Fibroblast of skin of scalp (primary cell): ENCODE results near the gene VRK1.
"Not testable (repeated sequence)": the region's sequence is repeated elsewhere in the genome, so short reads cannot be mapped to it uniquely, and the experiment has no call there.

Experiments used
- DNase-seq: peaks from one replicate; pipeline ENCODE4 v3.0.0-alpha.2; 2013

The VRK1 gene

DNA sequence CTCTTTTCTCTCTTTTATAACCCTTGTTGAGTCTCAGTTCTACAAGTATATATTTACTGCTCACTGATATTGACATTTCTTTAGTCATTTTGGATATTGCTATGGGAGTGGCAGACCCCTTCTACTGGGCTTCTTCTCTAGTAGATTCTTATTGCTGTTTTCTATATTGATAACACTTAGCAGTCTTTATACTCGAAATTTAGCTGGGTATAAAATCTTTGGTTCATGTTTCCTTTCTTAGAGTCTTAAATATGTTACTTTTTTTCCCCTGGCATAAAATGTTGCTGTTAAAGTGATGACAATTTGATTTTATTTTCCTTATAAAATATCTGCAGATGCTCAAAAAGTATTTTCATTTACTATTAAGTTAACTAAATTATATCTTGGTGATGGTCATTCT is 32.6 kb downstream of the VRK1 start:
- no peak for DNase-seq

- no peak for DNase-seq
Measured at GRCh38 chr14:96830946-96831345, 33.8 kb downstream of the VRK1 start.

DNA sequence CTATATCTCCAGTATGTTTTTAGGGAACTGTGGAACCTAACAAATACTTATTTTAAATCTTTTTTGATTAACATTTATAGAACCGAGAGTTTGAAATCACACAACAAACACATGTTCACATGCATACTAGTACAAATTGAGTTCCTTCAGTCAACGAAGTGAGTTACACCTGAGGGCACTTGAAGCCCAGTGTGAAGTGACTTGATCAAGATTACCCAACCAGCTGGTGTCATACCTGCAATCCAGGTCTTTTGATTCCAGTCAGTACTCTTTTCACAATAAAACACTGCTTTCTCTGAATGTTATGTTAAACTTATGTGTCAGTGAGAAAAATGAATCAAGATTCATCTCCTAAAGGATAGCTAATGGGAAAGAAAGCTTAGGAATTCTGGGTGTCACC is 35.2 kb downstream of the VRK1 start:
- no peak for DNase-seq

- no peak for DNase-seq
Measured at GRCh38 chr14:96838449-96838848, 41.3 kb downstream of the VRK1 start.

- no peak for DNase-seq
Measured at GRCh38 chr14:96839251-96839650, 42.1 kb downstream of the VRK1 start.

GRCh38 chr14:96843137-96843536 is 46.0 kb downstream of the VRK1 start:
- DNase-seq: no peak

DNA sequence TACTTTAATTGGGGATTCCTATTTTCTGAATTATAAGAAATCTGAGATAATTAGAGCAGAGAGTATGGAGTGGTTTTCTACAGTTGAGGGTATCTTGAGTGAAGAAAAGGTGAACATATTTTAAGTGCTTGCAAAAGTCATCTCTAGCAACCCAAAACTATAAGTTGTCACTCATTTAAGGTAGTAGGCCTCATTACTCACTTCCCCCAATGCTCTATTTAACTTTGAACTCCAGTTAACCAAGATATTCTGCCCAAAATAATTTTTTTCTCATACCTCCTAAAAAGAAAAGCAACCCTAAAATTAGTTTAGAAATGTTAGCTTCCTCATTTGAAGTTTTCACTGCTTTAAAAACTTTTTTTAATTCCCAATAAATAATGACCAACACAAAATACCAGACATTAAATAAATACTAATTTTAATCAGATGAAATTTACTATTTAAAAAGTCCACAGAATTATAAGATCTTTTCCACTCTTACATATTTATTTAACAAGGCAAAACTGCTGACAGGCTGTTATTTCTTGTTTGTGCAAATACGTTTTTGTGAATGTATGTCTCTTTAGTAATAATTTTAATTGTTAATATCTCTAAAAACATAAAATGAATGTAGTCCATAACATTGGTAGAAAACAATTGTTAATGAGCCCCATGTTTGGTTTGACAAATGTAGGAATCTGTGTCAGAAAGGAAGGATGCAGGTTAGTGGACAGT is 47.8 kb downstream of the VRK1 start:
- no peak for DNase-seq

DNA sequence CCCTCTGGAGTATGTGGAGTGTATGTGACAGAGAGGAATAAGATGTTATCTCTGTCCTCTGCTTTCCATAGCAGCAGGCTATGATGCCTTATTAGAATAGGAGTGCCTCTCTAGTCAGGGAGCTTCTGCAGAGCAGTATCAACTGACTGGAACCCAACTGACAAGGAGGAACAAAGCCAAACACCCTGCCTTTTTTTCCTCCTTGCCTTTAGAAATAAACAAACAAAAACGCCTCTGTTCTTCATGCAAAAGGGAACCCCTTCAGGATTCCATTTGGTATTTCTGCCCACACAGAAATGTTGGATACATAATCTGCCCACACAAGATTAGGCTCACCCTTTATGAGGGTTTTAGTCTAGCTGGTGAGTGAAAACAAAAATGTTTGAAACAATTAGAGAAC is 50.3 kb downstream of the VRK1 start:
- DNase-seq: no peak

- no peak for DNase-seq
Measured at GRCh38 chr14:96848011-96848410, 50.8 kb downstream of the VRK1 start.

DNA sequence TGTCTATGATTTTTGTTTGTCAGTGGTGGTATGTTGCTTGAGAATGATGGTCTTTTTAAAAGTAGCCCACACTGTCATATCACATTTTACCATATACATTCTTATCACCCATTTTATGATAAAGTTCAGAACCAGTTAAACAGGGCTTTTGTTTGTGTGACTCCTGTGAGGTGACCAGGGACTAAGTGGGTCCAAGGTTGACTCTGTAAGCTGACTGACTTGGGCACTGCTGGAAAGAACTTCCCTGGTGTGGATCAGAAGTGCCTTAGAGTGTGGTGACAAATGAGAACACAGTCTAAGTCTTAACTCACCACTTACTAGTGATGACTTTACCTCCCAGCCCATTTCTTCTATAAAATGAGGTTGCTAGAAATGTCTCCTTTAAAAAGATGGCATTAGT is 52.6 kb downstream of the VRK1 start:
- DNase-seq: no peak

DNA sequence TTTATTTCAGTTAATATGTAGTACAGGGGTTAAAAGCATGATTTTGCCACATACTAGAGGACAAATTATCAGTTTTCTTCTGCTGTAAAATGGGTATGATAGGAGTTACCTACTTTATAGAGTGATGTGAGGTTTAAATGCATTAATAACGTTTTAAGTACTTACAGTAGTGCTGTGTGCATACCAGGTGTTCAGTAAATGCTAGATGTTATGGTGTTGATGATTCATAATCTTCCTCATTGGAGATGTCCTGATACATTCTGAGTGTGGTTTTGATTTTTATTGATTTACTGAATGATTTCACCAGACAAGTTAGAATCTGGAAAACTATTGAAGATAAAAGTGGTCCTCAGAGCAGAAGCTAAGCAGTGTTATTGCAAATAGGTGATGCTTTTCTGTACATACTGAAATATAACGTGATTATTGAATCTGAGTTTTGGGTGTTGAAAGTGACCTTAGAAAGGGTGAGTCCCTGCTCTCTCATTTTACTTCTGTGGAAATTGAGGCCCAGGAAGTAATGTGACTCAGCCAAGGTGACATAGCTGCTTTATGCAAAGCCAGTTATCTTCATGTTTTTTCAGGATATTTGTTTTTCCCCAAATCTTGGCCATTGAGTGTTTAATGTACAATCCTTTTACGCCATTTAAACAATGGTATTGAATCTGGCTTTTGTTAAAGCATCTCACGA is 54.7 kb downstream of the VRK1 start:
- no peak for DNase-seq

GRCh38 chr14:96852823-96853422 is 55.7 kb downstream of the VRK1 start:
- DNase-seq: peak; percentile 54

DNA sequence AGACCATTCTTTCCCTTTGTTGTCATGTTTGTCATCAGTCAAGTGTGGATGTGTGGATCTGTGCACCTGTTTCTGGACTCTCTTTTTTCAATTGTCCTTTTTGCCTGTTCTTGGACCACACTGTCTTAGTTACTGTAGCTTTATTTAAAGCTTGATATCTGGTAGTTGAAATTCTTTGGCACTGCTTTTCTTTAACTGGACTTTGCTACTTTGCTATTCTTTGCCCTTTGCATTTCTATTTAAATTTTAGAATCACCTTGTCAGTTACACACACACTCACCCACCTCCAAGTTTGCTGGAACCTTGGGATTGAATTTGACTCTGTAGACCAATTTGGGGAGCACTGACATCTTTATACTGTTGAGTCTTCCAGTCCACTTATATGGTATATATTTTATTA is 61.5 kb downstream of the VRK1 start:
- no peak for DNase-seq

DNA sequence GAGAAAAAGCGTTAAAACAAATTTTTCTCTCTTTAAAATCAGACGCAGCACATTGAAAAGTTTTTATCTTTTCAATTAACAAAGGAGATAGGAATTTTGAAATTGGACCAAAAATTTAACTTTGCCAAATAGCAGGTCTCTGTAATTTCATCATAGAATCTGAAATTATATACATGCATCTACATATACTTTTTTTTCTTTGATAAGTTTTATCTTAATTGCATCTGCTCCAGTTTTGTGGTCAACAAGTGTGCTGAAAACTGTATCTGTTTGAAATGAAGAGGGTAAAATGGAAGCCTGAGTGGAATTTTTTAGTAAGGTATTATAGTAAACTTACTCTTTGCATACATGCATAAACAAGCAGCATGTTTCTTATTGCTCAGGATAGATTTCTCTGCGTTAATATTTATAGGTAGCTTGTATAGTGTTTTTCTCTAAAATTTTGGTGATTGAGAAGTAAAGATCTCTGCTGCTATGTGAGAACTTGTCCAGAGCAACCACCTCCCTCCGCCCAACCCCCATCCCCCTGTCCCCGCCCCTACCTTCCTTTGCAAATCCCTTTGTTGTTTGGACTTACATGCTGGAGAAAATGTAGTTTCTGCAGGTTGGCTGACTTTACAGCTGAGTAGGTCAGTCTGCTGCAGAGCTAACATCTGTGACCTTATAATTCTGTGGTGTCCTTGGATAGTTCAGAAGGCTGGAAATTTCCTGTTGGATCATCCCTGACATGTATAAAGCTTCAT is 64.6 kb downstream of the VRK1 start:
- DNase-seq: no peak

GRCh38 chr14:96863327-96863985 is 66.3 kb downstream of the VRK1 start:
- DNase-seq: no peak

DNA sequence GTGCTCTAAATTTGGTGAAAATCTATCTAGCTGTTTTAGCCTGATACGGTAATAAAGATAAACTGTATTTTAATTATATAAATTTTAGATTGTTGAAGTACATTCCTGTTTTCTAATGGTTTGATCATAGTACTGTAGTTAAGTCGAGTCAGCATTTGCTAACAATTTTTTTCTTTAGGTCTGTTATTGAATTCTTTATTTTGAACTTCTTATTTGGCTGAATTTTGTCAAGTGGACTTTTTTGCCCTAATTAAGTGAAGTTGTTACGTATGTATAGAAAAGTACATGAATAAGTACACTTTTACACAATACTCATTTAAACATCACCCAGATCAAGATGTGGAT is 66.8 kb downstream of the VRK1 start:
- DNase-seq: no peak

DNA sequence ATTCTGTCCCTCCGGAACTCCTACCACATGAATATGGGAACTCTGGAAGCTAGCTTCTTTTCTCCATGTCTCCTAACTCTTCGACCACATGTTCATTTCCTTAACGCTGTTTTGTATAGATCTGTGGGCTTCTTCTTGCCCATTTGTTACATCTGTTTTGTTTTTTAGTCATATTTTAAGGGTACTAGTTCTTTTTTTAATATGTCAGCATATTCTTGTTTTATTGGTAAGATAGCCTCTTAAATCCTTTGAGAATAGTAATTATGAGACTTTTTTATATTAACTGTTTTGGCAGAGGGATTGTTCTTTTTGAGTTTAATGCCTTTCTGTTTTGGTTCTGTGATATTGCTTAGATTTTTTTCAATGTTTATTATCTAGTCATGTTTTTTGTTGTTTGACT is 70.5 kb downstream of the VRK1 start:
- DNase-seq: no peak

GRCh38 chr14:96874127-96874526 is 76.9 kb downstream of the VRK1 start:
- DNase-seq: no peak

- no peak for DNase-seq
Measured at GRCh38 chr14:96876747-96877146, 79.6 kb downstream of the VRK1 start.

- no peak for DNase-seq
Measured at GRCh38 chr14:96881713-96882112, 84.5 kb downstream of the VRK1 start.

GRCh38 chr14:96883974-96884373 is 86.8 kb downstream of the VRK1 start:
- not testable (repeated sequence) for DNase-seq

DNA sequence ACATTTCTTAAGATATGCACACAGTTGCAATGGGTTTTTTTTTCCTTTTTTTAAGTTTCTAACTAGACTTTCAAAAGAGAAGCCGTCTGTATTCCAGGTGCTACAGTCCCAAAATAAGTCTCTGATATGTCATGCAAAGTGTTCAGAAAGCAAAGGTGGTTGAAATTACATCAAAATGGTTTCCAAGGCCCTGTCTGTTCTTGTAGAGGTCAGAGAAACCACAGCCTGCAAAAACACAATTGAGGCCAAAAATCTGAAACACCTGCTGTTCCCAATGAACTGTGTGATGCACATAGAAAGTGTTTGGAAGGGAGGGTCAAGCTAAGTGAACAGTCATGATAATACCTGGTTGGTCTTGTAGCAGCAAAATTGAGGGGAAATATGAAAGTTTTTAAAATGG is 91.0 kb downstream of the VRK1 start:
- no peak for DNase-seq

- peak; percentile 23 for DNase-seq
Measured at GRCh38 chr14:96888593-96888992, 91.4 kb downstream of the VRK1 start.
